ENCODE data around the gene DCDC2C.

DNA sequence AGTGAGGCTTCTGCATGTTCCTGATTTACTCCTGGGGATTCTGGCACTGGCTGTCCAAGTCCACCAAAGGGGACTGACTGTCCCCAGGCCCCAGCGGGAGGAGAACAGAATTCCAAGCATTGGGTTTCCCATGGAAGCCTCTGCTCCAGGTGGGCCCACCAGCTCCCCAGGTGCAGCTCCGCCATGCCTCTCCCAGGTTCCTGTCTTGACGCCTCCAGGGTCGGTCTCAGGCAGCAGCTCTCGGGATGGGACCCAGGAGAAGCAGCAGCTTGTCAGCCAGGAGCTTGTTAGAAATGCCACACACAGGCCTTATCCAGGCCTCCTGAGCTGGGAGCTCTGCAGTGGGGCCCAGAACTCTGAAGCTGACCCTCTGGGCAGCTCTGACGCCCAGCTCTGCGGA lies 47.9 kb downstream of the DCDC2C start:
- TF ChIP-seq, protein P1, sequence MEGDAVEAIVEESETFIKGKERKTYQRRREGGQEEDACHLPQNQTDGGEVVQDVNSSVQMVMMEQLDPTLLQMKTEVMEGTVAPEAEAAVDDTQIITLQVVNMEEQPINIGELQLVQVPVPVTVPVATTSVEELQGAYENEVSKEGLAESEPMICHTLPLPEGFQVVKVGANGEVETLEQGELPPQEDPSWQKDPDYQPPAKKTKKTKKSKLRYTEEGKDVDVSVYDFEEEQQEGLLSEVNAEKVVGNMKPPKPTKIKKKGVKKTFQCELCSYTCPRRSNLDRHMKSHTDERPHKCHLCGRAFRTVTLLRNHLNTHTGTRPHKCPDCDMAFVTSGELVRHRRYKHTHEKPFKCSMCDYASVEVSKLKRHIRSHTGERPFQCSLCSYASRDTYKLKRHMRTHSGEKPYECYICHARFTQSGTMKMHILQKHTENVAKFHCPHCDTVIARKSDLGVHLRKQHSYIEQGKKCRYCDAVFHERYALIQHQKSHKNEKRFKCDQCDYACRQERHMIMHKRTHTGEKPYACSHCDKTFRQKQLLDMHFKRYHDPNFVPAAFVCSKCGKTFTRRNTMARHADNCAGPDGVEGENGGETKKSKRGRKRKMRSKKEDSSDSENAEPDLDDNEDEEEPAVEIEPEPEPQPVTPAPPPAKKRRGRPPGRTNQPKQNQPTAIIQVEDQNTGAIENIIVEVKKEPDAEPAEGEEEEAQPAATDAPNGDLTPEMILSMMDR (IDR thresholded peaks at IDR 0.05), result no peak
- TF ChIP-seq POLR2A (IDR thresholded peaks at IDR 0.05), result no peak

Measured in thyroid gland (tissue), 4 donors.